NCI-H2196 (cell line): ENCODE results near the gene PTPRK.

Experiments used
- DNase-seq: peaks from one replicate; lab custom pipeline; 2025; ENCODE audit not compliant: unreplicated experiment; lab: John Stamatoyannopoulos, UW

Gene PTPRK

DNA sequence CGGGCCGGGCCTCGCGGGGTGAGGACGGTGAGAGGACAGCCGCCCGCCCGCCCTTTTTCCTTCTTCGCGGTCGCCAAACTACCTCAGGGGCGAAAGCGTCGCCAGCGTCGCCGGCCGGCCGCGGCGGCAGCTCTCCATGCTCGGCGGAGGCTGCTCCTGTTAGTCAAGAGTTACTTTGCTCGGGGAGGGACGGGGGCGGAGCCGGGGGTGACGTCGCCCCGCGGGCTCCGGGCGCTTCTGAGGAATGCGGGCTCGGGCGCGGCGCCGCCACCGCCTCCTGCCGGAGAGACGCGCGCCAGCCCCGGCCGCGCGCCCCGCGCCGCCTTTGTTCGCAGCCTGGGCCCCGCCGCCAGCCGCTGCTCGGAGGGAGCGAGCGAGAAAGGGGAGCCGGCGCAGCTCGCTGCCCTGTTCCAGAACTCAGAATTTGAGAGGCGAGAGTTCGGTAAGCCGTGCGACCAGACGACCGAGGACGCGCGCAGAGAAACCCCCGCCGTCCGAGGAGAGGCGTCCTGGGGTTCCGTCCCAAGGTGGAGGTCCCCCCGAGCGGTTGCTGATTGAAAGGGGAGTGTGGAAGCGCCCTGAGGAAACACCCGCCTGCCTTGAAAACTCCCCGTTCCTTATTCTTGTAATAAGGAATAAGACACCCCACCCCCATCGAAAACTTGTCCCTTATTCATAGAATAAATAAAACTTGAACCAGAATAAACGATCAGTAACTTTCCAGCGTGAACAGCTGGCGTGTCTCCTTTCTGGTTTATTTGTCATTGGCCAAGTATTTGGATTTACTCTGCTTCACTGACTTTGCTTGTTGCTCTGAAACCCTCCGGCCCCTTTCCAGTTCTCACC lies at the start of gene PTPRK:
Gene PTPRK, minus strand, starts transcription at position 164 of the 846 bp plus-strand sequence. CDS start 241 bp downstream, outside the sequence.
- peak; percentile 64 for DNase-seq

GRCh38 chr6:128567029-128567428 lies 46.6 kb upstream of the PTPRK start:
- DNase-seq: no peak

DNA sequence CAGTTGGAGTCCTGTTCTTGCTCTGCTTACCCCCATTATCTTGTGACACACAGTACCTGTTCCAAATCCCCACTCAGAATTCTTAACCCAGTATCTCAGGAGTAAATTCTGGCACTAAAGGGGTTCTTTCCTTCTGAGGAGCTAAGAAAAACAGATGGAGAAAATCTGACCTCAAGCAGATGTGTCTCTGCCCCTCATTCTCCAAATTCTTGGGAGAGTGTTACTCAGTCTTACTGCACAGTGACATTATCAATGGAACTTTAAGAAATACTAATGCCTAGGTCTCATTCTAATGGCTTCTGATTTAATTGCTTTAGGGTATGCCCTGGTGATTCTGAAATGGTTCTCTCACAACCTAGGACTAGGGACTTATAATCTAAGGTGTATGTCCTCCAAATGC lies 40.6 kb upstream of the PTPRK start:
- no peak for DNase-seq

GRCh38 chr6:128558924-128559323 lies 38.5 kb upstream of the PTPRK start:
- no peak for DNase-seq

DNA sequence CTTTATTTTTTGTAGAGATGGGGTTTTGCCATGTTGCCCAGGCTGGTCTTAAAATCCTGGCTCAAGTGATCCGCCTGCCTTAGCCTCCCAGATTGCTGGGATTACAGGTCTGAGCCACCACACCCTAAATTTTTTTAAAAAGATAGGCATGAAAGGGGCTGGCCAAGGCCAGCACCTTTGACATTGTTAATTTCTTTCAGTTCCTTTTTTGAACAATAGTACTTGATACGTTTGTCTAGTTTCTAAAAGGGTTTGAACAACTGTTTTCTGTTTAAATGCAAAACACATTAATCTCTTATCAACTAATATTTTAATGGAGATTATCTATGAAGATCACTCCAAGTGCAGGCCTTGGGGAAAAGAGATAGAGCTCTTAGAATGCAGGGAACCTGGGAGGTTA lies 37.6 kb upstream of the PTPRK start:
- DNase-seq: no peak

GRCh38 chr6:128557081-128557480 lies 36.7 kb upstream of the PTPRK start:
- DNase-seq: no peak

GRCh38 chr6:128554302-128554701 lies 33.9 kb upstream of the PTPRK start:
- DNase-seq: no peak

- DNase-seq: no peak
Measured at GRCh38 chr6:128541261-128541660, 20.9 kb upstream of the PTPRK start.

DNA sequence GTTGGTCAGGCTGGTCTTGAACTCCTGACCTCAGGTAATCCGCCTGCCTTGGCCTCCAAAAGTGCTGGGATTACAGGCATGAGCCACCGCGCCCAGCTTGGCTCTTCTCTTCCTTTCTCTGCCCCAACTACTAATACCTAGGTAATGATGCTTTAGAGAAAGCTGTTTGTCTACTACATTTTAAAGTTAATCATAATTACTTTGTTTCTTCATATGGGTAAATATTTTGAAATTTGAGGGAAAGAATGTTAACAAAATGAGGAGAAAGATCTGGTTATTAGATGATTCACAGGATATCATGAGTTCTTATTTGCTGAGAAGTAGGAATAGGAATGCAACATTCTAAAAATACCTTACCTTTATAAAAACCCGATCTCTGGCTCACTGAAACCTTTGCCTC lies 18.4 kb upstream of the PTPRK start:
- DNase-seq: no peak

DNA sequence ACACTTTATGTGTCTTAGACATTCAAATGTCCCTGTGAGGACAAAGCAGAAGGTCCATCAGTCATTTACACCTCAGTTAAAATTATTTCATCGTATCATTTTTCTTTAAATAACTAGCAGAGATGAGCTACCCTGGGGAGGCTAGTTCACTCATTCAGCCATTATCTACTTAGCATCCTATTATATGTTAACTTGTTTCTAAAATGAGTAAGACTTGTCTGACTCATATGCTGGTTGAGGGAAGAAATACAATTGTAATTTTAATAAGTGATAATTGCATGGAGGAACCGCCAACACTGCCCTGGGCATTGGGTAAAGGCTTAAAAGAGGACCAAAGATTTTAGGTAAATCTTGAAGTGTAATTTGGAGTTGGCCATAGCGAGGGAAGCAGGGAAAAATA lies 12.4 kb upstream of the PTPRK start:
- no peak for DNase-seq

GRCh38 chr6:128532136-128532535 lies 11.7 kb upstream of the PTPRK start:
- no peak for DNase-seq

DNA sequence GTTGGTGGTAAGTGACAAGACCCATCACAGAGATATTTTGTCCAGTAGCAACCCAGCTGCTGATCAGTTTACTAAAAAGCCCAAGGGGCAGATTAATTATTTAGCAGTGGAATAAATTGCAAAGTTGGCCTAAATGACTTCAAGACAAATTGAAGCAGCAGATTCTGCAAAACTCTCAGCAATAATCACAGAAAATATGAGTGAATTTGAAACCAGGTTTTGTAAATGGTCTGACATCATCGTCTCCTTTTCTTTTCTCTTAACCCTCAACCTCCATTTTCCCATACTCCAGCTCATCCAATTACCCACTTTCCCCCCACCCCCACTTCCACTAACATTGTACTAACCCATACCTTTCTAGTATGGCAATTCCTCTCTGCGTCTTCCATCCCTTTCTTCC lies 11.3 kb upstream of the PTPRK start:
- no peak for DNase-seq

- no peak for DNase-seq
Measured at GRCh38 chr6:128528241-128528640, 7.8 kb upstream of the PTPRK start.

- DNase-seq: no peak
Measured at GRCh38 chr6:128527375-128527774, 7.0 kb upstream of the PTPRK start.

- DNase-seq: no peak
Measured at GRCh38 chr6:128526152-128526914, 5.9 kb upstream of the PTPRK start.

DNA sequence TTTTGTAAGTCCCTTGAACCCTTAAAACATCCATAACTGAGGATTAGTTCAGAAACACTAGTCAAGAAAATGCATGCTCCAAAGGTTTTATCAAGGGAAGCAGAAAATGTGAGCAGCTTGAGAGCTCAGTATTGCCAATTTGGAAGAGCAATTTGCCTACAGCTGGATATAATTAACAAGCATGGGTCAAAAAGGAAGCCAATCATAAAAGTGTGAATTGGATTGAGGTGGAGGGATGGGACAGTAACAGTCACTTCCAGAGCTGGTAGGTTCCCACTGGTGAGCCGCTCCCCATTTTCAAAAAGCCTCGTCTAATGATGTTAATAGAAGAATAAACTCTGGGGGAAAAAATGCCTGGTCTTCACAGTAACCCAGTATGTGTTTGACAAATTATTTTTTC lies 5.0 kb upstream of the PTPRK start:
- DNase-seq: no peak

DNA sequence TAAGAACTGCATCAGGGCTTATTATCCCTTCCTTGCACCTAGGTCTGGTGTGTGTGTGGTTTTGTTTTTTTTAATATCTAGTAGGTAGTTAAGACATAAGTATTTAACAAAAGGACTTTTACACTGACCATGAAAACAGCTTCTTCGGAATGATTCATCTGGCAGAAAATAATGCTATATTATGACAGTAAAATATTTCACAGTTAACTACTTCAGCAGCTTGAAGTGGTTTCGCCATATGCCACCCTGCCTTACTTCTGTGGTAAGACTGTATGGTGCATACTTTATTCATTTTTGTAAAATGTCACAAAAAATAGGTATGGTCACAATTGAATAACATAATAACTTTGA lies 858 bp upstream of the PTPRK start:
- DNase-seq: no peak

DNA sequence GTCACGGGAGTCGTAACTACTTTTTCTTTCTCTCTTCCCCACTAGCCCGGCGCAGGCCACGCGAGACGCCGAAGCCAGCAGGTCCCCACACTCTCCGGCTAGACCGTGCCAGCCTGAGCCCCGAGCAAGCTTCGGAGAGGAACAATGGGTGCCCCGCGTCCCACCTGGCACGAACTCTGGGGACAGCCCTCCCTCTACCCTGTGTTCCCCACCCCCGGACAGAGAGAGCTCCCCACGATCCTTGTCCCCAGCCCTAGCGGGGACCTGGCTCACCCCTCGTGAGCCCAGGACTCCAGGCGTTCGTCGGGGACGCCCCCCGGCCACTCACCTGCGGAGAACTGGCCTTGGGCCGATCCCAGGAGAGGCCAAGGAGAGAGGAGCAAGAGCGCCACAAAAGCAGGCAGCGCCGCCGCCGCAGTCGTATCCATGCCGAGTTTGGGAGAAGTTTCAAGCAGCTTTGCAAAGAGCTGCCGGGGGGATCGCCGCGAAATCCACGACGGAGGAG lies 416 bp downstream of the PTPRK start:
- DNase-seq: no peak

GRCh38 chr6:128519132-128519930 lies 1.1 kb downstream of the PTPRK start:
- DNase-seq: no peak

GRCh38 chr6:128518434-128519131 lies 1.8 kb downstream of the PTPRK start:
- no peak for DNase-seq

GRCh38 chr6:128517124-128517523 lies 3.3 kb downstream of the PTPRK start:
- no peak for DNase-seq
